Stomach (tissue), 4 donors: ENCODE results near the gene LRRC4C.

Experiments
- EP300 ChIP-seq: sonication (generic); formaldehyde crosslinking; IDR thresholded peaks from one replicate; pipeline ENCODE4 v1.6.1; 2017; ENCODE audit warnings: antibody characterized with exemption
- POLR2A ChIP-seq, 4 donors: fragments of 450-650 bp; IDR thresholded peaks; one replicate each; pipeline ENCODE4 v1.6.1; 2016; ENCODE audit warnings: antibody characterized with exemption in 4 of 4, control low read depth in 2 of 4, mild to moderate bottlenecking in 1 of 4, moderate library complexity in 1 of 4
- POLR2AphosphoS5 ChIP-seq, 3 donors: sonication (generic); formaldehyde crosslinking; IDR thresholded peaks; one replicate each; pipeline ENCODE4 v1.6.1; 2016; ENCODE audit warnings: antibody characterized with exemption in 3 of 3
- TF ChIP-seq, protein P1 (sequence below), 7 experiments: fragments of 450-650 bp in 4 of 7; fragments of 200-600 bp in 3 of 7; sonication (generic) in 3 of 7; IDR thresholded peaks; one replicate each; pipeline ENCODE4 v1.5.1; 2016 to 2019; ENCODE audit warnings: antibody characterized with exemption in 7 of 7, control low read depth in 2 of 7, mild to moderate bottlenecking in 1 of 7

DNA sequence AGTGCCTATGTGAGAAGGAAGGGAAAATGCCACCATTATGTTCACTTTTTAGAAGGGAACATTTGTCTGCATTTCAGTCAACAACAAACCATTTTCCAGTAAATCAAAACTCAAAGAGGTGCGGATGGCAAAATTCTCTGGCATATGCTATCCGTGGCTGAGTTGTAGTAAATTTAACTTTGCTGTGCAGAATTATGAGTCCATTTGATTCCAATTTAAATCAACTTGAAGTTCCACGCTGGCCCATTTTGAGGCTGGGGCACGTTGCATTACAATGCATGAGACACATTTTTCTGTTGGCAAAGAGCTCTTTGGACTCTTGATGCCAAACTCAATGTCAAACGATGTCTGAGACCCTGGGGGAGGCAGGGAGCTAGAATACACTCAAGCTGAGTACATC is 211.8 kb downstream of the LRRC4C start:
- TF ChIP-seq EP300 (no peak), POLR2AphosphoS5 (IDR thresholded peaks at IDR 0.05) (no peak), POLR2A (IDR thresholded peaks at IDR 0.05) (no peak)
- TF ChIP-seq, protein P1, sequence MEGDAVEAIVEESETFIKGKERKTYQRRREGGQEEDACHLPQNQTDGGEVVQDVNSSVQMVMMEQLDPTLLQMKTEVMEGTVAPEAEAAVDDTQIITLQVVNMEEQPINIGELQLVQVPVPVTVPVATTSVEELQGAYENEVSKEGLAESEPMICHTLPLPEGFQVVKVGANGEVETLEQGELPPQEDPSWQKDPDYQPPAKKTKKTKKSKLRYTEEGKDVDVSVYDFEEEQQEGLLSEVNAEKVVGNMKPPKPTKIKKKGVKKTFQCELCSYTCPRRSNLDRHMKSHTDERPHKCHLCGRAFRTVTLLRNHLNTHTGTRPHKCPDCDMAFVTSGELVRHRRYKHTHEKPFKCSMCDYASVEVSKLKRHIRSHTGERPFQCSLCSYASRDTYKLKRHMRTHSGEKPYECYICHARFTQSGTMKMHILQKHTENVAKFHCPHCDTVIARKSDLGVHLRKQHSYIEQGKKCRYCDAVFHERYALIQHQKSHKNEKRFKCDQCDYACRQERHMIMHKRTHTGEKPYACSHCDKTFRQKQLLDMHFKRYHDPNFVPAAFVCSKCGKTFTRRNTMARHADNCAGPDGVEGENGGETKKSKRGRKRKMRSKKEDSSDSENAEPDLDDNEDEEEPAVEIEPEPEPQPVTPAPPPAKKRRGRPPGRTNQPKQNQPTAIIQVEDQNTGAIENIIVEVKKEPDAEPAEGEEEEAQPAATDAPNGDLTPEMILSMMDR (IDR thresholded peaks at IDR 0.05), result no peak
